ENCODE data around the gene KANSL1L.

The KANSL1L gene

DNA sequence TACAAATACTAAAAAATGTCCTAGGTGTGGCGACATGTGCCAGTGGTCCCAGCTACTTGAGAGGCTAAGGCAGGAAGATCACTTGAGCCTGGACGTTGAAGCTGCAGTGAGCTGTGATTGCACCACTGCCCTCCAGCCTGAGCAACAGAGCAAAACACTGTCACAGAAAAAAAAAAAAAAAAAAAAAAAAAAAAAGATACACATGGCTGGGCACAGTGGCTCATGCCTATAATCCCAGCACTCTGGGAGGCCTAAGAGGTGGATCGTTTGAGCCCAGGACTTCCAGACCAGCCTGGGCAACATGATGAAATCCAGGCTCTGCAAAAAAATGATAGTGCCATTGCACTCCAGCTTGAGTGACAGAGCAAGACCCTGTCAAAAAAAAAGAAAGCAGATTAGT is 13.7 kb downstream of the KANSL1L start:
- no peak for DNase-seq (ENCODE audit: low spot score)
- TF ChIP-seq, protein P1, sequence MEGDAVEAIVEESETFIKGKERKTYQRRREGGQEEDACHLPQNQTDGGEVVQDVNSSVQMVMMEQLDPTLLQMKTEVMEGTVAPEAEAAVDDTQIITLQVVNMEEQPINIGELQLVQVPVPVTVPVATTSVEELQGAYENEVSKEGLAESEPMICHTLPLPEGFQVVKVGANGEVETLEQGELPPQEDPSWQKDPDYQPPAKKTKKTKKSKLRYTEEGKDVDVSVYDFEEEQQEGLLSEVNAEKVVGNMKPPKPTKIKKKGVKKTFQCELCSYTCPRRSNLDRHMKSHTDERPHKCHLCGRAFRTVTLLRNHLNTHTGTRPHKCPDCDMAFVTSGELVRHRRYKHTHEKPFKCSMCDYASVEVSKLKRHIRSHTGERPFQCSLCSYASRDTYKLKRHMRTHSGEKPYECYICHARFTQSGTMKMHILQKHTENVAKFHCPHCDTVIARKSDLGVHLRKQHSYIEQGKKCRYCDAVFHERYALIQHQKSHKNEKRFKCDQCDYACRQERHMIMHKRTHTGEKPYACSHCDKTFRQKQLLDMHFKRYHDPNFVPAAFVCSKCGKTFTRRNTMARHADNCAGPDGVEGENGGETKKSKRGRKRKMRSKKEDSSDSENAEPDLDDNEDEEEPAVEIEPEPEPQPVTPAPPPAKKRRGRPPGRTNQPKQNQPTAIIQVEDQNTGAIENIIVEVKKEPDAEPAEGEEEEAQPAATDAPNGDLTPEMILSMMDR (IDR thresholded peaks at IDR 0.05; ENCODE audit: extremely low read depth, missing control alignments): no peak

DNA sequence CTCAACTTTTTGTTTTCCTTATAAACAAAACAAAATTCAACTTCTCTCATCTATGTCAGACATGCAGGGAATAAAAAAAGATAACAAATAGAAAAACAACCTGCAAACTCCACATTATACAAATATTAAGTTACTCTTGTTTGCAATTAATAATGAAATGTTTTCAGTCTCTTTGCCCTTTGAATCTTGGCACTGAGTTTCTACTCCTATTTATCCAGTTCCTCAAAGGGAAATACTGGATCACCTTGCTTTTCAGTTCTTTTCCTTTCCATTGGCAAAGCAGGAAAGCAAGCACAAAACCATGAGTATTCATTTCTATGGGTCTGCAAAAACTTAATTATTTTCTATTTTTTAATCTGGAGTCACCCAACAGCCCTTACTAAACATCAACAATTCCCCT is 23.6 kb downstream of the KANSL1L start:
- TF ChIP-seq, protein P1 (IDR thresholded peaks at IDR 0.05; ENCODE audit: extremely low read depth, missing control alignments): no peak
- no peak for DNase-seq (ENCODE audit: low spot score)

DNA sequence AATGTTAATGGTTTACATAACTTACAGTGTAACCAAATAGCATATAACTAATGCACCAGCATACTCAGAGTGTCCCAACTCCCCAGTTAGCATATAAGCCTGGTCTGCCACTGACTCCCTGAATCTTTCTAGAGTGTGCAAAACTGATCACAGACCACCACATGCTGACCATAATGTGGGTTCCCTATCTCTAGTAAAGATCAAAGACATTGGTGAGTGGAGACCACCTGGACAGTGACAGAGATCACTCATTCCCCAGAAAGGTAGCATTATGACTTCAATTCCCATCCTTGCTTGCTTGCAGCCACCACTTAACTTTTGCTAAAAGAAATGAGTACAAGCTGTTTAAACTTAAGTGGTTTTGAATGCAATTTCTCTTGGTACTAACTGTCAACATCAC is 39.0 kb downstream of the KANSL1L start:
- TF ChIP-seq, protein P1 (IDR thresholded peaks at IDR 0.05; ENCODE audit: extremely low read depth, missing control alignments): no peak
- DNase-seq (ENCODE audit: low spot score): no peak

DNA sequence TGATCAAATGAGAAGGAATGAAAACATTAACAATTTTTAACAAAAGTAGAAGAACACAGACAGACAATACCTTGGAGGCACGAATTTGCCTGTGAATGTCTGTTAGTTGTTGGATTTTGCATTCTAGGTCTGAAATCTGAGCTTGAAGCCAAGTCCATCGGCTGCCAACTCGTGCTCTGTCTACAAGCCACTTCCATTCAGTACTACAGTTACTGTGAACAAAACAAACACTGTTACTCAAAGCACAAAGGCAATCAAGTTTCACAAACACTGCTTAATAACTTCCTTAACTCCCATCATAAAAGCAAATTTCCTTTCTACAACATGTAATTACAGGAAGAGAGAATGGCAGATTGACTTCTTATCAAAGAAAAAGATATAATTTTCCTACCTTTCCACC is 42.2 kb downstream of the KANSL1L start:
- TF ChIP-seq, protein P1 (IDR thresholded peaks at IDR 0.05; ENCODE audit: extremely low read depth, missing control alignments): no peak
- no peak for DNase-seq (ENCODE audit: low spot score)

DNA sequence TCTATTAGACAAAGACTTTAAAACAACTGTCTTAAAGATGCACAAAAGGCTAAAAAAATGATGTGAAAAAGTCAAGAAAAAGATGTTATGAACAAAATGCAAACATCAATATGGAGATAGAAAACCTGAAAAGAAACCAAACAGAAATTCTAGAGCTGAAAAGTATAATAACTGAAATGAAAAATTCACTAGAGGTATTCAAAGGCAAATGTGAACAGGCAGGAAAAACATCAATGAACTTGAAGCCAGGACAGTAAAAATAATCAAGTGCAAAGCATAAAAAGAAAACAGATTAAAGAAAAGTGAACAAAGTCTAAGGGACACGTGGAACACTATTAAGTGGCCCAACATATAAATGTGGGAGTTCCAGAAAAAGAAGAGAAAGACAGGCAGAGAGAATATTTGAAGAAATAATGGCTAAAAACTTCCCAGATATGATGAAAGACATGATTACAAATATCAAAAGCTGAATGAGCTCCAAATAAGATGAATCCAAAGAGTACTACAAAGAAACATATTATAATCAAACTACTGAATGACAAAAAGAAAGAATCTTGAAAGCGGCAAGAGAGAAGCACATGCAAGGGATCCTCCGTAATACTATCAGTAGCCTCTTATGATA is 57.5 kb downstream of the KANSL1L start:
- TF ChIP-seq, protein P1 (IDR thresholded peaks at IDR 0.05; ENCODE audit: extremely low read depth, missing control alignments): no peak
- no peak for DNase-seq (ENCODE audit: low spot score)

DNA sequence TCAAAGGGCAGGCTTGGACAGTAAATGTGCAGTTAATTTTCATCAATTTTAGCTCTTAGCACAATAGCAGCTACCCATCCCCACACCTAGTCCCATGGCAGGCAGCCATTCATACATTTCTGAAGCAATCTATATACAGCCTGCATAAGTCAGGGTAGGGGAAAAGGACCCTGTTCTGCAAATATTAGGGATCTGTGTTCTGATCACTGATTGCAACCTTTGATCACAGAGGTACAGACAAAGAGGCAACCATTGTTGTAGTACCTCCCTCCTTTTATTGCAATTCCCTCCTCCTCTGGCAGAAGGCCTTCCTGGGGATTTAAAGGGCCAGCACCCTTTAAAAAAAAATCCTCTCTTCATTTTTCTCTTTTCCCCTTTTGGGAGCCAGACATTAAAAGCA is 58.3 kb downstream of the KANSL1L start:
- no peak for DNase-seq (ENCODE audit: low spot score)
- TF ChIP-seq, protein P1 (IDR thresholded peaks at IDR 0.05; ENCODE audit: extremely low read depth, missing control alignments): no peak

DNA sequence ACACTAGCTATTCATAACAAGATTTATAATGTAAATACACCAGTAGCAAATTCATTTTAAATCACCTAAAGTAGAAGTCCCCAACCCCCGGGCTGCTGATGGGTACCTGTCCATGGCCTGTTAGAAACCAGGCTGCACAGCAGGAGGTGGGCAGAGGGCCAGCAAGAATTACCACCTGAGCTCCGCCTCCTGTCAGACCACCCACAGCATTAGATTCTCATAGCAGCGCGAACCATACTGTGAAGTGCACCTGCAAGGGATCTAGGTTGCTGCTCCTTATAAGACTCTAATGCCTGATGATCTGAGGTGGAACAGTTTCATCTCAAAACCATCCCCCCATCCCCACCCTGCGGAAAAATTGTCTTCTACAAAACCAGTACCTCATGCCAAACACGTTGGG is 71.3 kb downstream of the KANSL1L start:
- TF ChIP-seq, protein P1 (IDR thresholded peaks at IDR 0.05; ENCODE audit: extremely low read depth, missing control alignments): no peak

More for the DNA sequence above, 71.3 kb downstream of the KANSL1L start:
- no peak for DNase-seq (ENCODE audit: low spot score)
